MCF 10A (cell line): ENCODE data around the gene ZNF581. TPM values are rescaled to one million over a fixed set of nuclear protein-coding genes. Genes with fewer than 3 reads are reported as not detected.

Experiments
- BruUV-seq: library from RNA; stranded (reverse); fragments of 400-500 nt; replicated peaks from 2 replicates; lab custom pipeline; 2021; lab: Mats Ljungman, UMichigan
- CTCF ChIA-PET: fragments of 300-600 bp; sonication (Branson Sonifier 250); formaldehyde crosslinking; extraction: SDS; loops from one replicate; lab custom pipeline; 2021; ENCODE audit warnings: antibody characterized with exemption, inconsistent platforms; lab: Yijun Ruan, JAX
- POLR2A ChIA-PET: fragments of 300-600, 350-650 bp; sonication (Branson Sonifier 250); formaldehyde crosslinking; extraction: SDS; loops from one replicate; lab custom pipeline; 2020; ENCODE audit warnings: antibody characterized with exemption, inconsistent platforms; lab: Yijun Ruan, JAX
- DNase-seq: peaks from one replicate; pipeline ENCODE4 v3.0.0-alpha.2; 2018; ENCODE audit not compliant: unreplicated experiment
- H3K27ac Mint-ChIP-seq: one replicate; pipeline ENCODE4 v1.8.0; 2022; ENCODE audit warnings: mild to moderate bottlenecking, low read depth, mixed read lengths; ENCODE audit not compliant: unreplicated experiment
- H3K27me3 Mint-ChIP-seq: one replicate; pipeline ENCODE4 v1.8.0; 2022; ENCODE audit warnings: mixed read lengths; ENCODE audit not compliant: insufficient read depth, unreplicated experiment
- H3K36me3 Mint-ChIP-seq: one replicate; pipeline ENCODE4 v1.8.0; 2022; ENCODE audit warnings: mild to moderate bottlenecking, moderate library complexity, mixed read lengths; ENCODE audit not compliant: insufficient read depth, unreplicated experiment
- H3K4me1 Mint-ChIP-seq: one replicate; pipeline ENCODE4 v1.8.0; 2022; ENCODE audit warnings: mixed read lengths; ENCODE audit not compliant: insufficient read depth, unreplicated experiment
- H3K4me3 Mint-ChIP-seq: one replicate; pipeline ENCODE4 v1.8.0; 2022; ENCODE audit warnings: mild to moderate bottlenecking, moderate library complexity, mixed read lengths; ENCODE audit not compliant: unreplicated experiment
- H3K9me3 Mint-ChIP-seq: one replicate; pipeline ENCODE4 v1.8.0; 2022; ENCODE audit warnings: mixed read lengths; ENCODE audit not compliant: unreplicated experiment
- intact Hi-C: fragments of 100-400 bp; cut with micrococcal nuclease; formaldehyde crosslinking; loops from 2 replicates; pipeline ENCODE4 v1.14.1; 2022
- total RNA-seq: library from RNA; stranded (reverse); gene quantifications from 2 replicates; pipeline ENCODE4 v1.2.3, GENCODE V29; 2022
- TF ChIP-seq, protein P1 (sequence below): fragments of 200-600 bp; IDR thresholded peaks from one replicate; pipeline ENCODE4 v1.8.0; 2022; ENCODE audit warnings: antibody characterized with exemption, mild to moderate bottlenecking; ENCODE audit not compliant: unreplicated experiment

The ZNF581 gene
- total RNA-seq, 1 experiment from 2014 or later = 25.7 TPM

DNA sequence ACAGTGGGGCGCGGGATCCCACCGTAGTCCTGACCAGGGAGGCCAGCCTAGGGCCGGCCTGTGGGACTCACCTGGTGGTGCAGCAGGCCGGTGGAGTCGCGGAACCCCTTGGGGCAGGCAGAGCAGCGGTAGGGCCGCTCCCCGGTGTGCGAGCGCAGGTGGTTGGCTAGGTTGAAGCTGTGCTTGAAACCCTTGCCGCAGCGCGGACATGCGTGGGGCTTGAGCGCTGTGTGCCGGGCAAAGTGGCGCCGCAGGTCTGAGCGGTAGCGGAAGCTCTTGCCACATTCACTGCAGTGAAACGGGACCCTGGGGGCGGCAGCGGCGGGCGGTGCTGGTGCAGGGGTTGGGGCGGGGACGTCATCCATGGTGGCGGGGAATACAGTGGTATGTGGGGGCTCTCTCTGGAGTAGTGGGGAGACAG, 45.9 kb upstream of the ZNF581 start:
- Mint-ChIP-seq H3K36me3 (peaks cover 27% of the 10 kb centered on the region), H3K9me3 (no peaks in the 10 kb centered on the region), H3K27me3 (no peaks in the 10 kb centered on the region), H3K4me3 (no peak overlapping the region), H3K27ac (no peak overlapping the region), H3K4me1 (peaks cover 27% of the 10 kb centered on the region)
- no TSS peak for BruUV-seq
- TF ChIP-seq, protein P1, sequence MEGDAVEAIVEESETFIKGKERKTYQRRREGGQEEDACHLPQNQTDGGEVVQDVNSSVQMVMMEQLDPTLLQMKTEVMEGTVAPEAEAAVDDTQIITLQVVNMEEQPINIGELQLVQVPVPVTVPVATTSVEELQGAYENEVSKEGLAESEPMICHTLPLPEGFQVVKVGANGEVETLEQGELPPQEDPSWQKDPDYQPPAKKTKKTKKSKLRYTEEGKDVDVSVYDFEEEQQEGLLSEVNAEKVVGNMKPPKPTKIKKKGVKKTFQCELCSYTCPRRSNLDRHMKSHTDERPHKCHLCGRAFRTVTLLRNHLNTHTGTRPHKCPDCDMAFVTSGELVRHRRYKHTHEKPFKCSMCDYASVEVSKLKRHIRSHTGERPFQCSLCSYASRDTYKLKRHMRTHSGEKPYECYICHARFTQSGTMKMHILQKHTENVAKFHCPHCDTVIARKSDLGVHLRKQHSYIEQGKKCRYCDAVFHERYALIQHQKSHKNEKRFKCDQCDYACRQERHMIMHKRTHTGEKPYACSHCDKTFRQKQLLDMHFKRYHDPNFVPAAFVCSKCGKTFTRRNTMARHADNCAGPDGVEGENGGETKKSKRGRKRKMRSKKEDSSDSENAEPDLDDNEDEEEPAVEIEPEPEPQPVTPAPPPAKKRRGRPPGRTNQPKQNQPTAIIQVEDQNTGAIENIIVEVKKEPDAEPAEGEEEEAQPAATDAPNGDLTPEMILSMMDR = no peak
- POLR2A ChIA-PET = interaction anchor here (0.8 to 2.6 kb wide), 3 partner anchors 9 to 46 kb away, joined by 3 to 26 read pairs (median 15); partner anchors contain the start of genes ZNF581 and ZNF784
- intact Hi-C loops = no loop called here
- CTCF ChIA-PET = interaction anchor here (0.6 to 1.0 kb wide), 3 partner anchors 10 to 94 kb away, joined by 3 read pairs; no protein-coding TSS in a partner anchor
- DNase-seq = no peak

DNA sequence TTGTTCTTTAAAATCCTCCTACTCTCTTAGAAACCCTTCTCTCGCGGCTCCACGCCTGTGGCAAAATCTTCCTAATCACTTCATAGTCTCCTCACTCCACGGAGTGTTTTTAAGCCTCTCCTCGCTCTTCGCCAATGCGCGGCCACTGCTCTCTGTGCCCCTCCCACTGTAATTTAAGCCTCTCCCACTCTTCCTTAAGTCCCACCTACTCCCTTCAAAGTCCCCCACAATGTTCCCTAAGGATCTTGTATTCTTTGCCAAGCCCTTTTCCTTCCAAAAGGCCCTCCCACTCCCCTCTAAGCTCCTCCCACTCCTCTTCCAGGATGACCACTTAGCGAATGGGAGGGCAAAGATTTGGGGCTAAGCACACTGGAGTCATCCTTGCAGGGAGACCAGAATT, 45.4 kb upstream of the ZNF581 start:
- TF ChIP-seq, protein P1 = no peak
- no peak for DNase-seq
- H3K27me3 Mint-ChIP-seq = no peaks in the 10 kb centered on the region
- H3K4me3 Mint-ChIP-seq = no peak overlapping the region
- CTCF ChIA-PET = interaction anchor here (0.6 to 1.0 kb wide), 2 partner anchors 93 to 94 kb away, joined by 3 read pairs; no protein-coding TSS in a partner anchor
- BruUV-seq = no TSS peak
- H3K27ac Mint-ChIP-seq = no peak overlapping the region
- H3K4me1 Mint-ChIP-seq = peaks cover 27% of the 10 kb centered on the region
- intact Hi-C loops = no loop called here
- POLR2A ChIA-PET = interaction anchor here (0.8 to 2.6 kb wide), 4 partner anchors 10 to 45 kb away, joined by 3 to 26 read pairs (median 17); partner anchors contain the start of genes ZNF581 and ZNF784
- no peaks in the 10 kb centered on the region for H3K9me3 Mint-ChIP-seq
- peaks cover 28% of the 10 kb centered on the region for H3K36me3 Mint-ChIP-seq

DNA sequence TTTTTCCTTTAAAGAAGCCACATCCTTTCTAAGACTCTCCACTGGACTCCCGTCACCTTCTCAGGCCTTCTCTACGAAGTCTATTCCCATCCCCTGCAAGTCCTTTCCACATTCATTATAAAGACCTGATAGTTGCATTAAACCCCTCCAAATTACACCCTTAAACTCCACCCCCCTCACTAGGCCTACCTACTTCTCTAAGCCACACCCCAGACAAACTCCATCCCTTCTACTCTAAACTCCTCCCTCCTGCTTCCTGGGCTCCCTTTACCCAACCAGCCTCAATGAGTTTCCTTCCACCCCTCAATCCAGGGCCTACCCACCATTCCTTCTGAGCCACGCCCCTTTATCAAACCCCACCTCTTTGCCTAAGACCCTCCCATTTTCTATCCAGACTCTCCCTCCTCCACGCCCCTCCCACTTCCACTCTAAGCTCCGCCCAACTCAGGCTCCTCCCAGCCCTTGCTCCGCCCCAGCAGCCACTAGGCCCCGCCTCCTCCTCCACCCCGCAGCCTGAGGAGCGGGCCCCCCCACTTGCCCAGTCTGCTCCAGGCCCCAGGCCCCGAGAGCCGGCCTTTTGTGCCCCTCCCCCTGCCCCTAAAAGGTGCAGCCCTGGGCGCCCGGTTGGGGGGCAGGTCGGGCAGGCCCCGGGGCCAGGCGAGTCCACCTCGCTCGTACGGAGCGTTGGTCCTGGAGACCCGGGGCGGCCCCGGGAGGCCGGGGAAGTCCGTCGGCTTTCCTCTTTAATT, 44.6 kb upstream of the ZNF581 start:
- BruUV-seq = no TSS peak
- peaks cover 31% of the 10 kb centered on the region for H3K36me3 Mint-ChIP-seq
- peak; percentile 96 for DNase-seq
- peak overlapping the region; percentile 97 for H3K4me3 Mint-ChIP-seq
- no peaks in the 10 kb centered on the region for H3K27me3 Mint-ChIP-seq
- H3K4me1 Mint-ChIP-seq = peaks cover 34% of the 10 kb centered on the region
- intact Hi-C loops = loop anchor here (1.0 kb wide), 2 partner anchors 43 to 340 kb away; partner anchors contain the start of gene PPP6R1
- TF ChIP-seq, protein P1 = no peak
- peak overlapping the region; percentile 99 for H3K27ac Mint-ChIP-seq
- H3K9me3 Mint-ChIP-seq = no peaks in the 10 kb centered on the region
- ChIA-PET CTCF (interaction anchor here (0.6 to 1.2 kb wide), 4 partner anchors 9 to 86 kb away, joined by 3 to 4 read pairs (median 4); no protein-coding TSS in a partner anchor), POLR2A (interaction anchor here (0.6 to 2.6 kb wide), 23 partner anchors 9 to 1399 kb away, joined by 3 to 26 read pairs (median 5); partner anchors contain the start of genes NAT14, PPP1R12C, PPP6R1 and RDH13)

DNA sequence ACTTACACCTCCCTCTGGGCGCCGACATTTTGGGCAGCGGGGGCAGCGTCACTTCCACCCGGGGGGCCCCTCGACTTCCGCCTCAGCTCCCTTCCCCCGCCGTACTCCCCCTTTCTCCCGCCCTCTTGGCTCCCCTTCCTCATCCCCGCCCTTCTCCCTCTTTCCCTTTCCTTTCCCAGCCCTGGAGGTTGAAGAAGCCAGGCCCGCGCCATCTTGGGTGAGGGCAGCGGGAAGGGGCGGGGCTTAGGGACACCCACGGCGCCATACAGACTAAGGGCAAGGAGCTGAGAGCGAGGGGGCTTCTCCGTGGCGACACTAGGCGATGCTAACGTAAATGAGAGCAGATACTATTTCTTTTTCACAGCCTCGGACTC, 44.0 kb upstream of the ZNF581 start, which contains the start of gene FIZ1:
Gene FIZ1, minus strand, starts transcription at position 50 of the 374 bp plus-strand sequence. CDS start 1,652 bp downstream, outside the sequence.
- Mint-ChIP-seq H3K27ac (peak within 1 kb of the TSS; percentile 99), H3K4me3 (peak within 1 kb of the TSS; percentile 97), H3K4me1 (peaks cover 36% of the 10 kb centered on the region), H3K9me3 (no peaks in the 10 kb centered on the region), H3K27me3 (no peaks in the 10 kb centered on the region), H3K36me3 (peaks cover 30% of the 10 kb centered on the region)
- POLR2A ChIA-PET = interaction anchor here (0.6 to 2.6 kb wide), 24 partner anchors 9 to 1399 kb away, joined by 3 to 26 read pairs (median 5); partner anchors contain the start of genes NAT14, PPP1R12C, PPP6R1 and RDH13
- peak; percentile 100 for DNase-seq
- intact Hi-C loops = loop anchor here (1.0 kb wide), 2 partner anchors 43 to 340 kb away; partner anchors contain the start of gene PPP6R1
- CTCF ChIA-PET = interaction anchor here (0.5 to 1.2 kb wide), 4 partner anchors 10 to 174 kb away, joined by 3 to 4 read pairs (median 4); no protein-coding TSS in a partner anchor
- TF ChIP-seq, protein P1 = no peak
- BruUV-seq = no TSS peak
